Body of pancreas (tissue), 4 donors: Measurements from ENCODE around the gene ZNF18.

ENCODE experiments used
- CTCF ChIP-seq, 7 experiments: fragments of 450-650 bp in 4 of 7; fragments of 200-600 bp in 3 of 7; sonication (generic) in 3 of 7; IDR thresholded peaks; one replicate each; pipeline ENCODE4 v1.5.1; 2016 to 2019; ENCODE audit warnings: antibody characterized with exemption in 7 of 7
- POLR2A ChIP-seq, 3 donors: fragments of 450-650 bp; IDR thresholded peaks; one replicate each; pipeline ENCODE4 v1.6.1; 2016; ENCODE audit warnings: antibody characterized with exemption in 3 of 3, mild to moderate bottlenecking in 2 of 3

GRCh38 chr17:11944587-11944986 lies 52.7 kb downstream of the ZNF18 start:
- TF ChIP-seq CTCF (IDR thresholded peaks at IDR 0.05): no peak
- no peak for TF ChIP-seq POLR2A (IDR thresholded peaks at IDR 0.05)
